GM12891 (cell line): ENCODE results near the gene CD40LG.

Experiments used
- DNase-seq: peaks from one replicate; pipeline ENCODE4 v3.0.0; 2011; ENCODE audit warnings: low spot score; ENCODE audit not compliant: insufficient read length
- FAIRE-seq: peaks from 2 replicates; lab custom pipeline; 2011; peaks lifted over from hg19 to GRCh38; lab: Jason Lieb, UNC
- PAX5 ChIP-seq: IDR thresholded peaks from 2 replicates; pipeline ENCODE4 v1.6.1; 2011; ENCODE audit warnings: low read length, moderate library complexity, mild to moderate bottlenecking; ENCODE audit not compliant: insufficient read depth, severe bottlenecking
- POLR2A ChIP-seq: IDR thresholded peaks from 2 replicates; pipeline ENCODE4 v1.6.1; 2011; ENCODE audit warnings: low read depth, low read length, control low read depth
- POLR2AphosphoS5 ChIP-seq: IDR thresholded peaks from 2 replicates; pipeline ENCODE4 v1.6.1; 2011; ENCODE audit warnings: low read depth, low read length, control low read depth
- POU2F2 ChIP-seq: IDR thresholded peaks from 2 replicates; pipeline ENCODE4 v1.6.1; 2011; ENCODE audit warnings: low read depth, mild to moderate bottlenecking, control low read depth, low read length, moderate library complexity
- SPI1 ChIP-seq: IDR thresholded peaks from 2 replicates; pipeline ENCODE4 v1.6.1; 2011; ENCODE audit warnings: low read depth, low read length, control low read depth
- TAF1 ChIP-seq: IDR thresholded peaks from 2 replicates; pipeline ENCODE4 v1.6.1; 2011; ENCODE audit warnings: low read depth, low read length, control low read depth

CD40LG gene

DNA sequence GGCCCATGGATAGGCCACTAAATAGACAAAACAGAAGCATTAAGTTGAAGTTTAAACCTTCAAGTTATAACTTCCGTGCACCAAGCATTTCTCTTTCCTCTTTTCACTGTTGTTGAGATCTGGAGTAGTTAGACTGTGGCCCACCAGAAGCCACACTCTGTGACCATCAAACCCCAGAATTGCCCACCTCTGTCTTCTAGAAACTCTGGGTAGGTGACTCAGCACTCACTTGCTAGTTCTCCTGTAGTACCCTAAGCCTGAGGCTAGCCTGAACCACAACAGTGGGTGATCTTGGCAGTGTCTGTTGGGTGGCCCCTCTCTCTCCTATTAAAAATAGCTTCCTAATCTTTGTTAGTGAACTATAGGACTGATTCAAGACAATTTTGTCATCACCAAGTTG, 24.6 kb upstream of the CD40LG start:
- TF ChIP-seq PAX5 (no peak), POLR2A (no peak), TAF1 (no peak), SPI1 (no peak), POLR2AphosphoS5 (no peak), POU2F2 (no peak)
- DNase-seq, result no peak
- FAIRE-seq, result no peak

DNA sequence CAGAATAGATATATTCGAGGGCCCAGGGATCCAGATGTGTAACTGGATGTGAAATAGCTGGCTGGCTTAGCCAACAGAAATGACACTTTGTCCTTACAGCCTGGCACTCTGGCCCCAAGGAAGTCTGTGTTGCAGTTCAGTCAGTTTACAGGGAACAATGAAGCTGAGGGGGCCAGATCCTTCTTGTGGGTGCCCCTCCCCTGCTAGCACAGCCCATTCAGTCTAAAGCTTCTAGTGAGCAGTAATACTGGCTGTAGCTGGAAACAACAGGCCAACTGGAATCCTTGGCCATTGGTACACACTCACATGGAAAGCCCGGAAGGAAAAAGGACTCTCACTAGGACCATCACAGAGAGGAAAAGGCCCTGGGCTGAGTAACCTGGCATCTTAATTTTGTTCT, 22.7 kb upstream of the CD40LG start:
- no peak for DNase-seq
- TF ChIP-seq POU2F2 (no peak), POLR2A (no peak), TAF1 (no peak), SPI1 (no peak), POLR2AphosphoS5 (no peak), PAX5 (no peak)
- FAIRE-seq, result peak; percentile 45

DNA sequence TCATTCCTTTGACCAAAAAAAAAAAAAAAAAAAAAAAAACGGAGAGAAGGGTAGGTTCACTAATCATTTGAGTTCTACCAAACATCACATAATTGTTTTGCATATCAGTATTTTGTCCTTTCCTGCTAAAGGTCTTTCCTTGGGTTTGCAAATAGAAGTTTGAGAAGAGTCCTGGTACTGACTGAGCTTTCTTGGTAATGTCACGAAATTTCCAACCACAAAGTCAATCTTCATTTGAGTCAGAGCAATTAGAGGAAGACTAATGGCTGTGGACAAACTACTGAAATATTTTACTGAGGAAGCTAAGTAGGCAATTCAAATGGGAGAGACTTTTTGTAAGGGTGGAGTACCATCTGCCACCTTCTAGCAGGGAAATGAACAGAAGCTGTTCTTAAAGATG, 21.7 kb upstream of the CD40LG start:
- DNase-seq, result no peak
- TF ChIP-seq SPI1 (no peak), POU2F2 (no peak)
- peak; percentile 60 for FAIRE-seq

DNA sequence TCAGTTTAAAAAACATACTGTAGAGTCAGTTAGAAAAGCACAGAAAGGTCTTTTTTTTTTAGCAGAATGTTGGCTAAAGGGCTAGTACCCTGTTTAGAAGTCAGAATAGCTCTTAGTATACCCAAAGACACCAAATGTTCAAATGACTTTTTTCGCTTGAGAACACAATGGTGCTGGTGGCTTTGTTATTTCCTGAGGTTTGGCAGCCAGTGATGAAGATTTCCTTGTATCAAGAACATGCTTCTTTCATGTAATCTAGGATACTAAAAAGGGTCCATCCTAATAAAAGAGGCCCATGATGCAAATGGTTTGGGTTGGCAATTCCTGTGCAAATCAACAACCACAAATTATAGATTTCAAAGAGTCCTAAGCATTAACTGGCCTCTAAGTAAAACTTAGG, 21.1 kb upstream of the CD40LG start:
- TF ChIP-seq POLR2A (no peak), TAF1 (no peak)
- FAIRE-seq, result no peak
- DNase-seq, result no peak

- DNase-seq (no peak), FAIRE-seq (peak; percentile 91)
- TF ChIP-seq POU2F2 (no peak), PAX5 (no peak), TAF1 (no peak), POLR2AphosphoS5 (no peak), SPI1 (no peak), POLR2A (no peak)
Measured at GRCh38 chrX:136627409-136627808, 20.5 kb upstream of the CD40LG start.

DNA sequence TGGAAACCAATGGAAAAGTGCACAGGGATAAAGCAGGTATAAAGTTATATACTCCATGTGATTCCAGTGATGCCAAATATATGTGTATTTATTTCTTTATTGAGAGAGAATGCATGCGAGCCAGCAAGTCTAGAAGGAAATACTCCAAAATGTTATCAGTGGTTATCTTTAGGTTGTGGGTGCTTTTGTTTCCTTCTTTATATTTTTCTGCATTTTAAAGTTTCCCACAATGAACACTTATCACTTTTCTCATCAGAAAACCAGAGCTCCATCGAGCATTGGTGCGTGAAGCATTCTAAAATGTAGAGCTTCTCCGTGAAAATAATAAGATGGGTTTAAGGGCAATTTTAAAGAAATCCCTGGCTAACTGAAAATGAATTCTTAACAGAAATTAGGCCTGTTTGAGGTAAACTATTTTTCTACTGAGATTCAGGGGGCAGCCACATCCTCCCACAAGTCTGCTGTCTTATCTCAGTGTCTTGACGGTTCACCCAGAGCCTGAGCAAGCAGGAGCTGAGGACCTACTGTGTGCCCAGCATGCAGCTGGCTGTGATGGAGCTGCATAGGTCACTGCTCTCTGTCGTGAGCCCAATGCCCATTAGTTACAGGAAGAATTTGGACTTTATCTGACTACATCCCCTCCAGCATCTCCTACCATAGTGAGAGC, 18.7 kb upstream of the CD40LG start:
- peak; percentile 91 for FAIRE-seq
- TF ChIP-seq POLR2AphosphoS5 (no peak), POU2F2 (no peak), TAF1 (no peak), POLR2A (no peak), SPI1 (no peak), PAX5 (no peak)

GRCh38 chrX:136630881-136631280, 17.1 kb upstream of the CD40LG start:
- DNase-seq (no peak), FAIRE-seq (peak; percentile 56)
- no peak for TF ChIP-seq POU2F2
- no peak for TF ChIP-seq PAX5
- TF ChIP-seq POLR2A, result no peak
- TF ChIP-seq TAF1, result no peak
- no peak for TF ChIP-seq POLR2AphosphoS5
- no peak for TF ChIP-seq SPI1

More for the DNA sequence above, 18.7 kb upstream of the CD40LG start:
- DNase-seq, result no peak

DNA sequence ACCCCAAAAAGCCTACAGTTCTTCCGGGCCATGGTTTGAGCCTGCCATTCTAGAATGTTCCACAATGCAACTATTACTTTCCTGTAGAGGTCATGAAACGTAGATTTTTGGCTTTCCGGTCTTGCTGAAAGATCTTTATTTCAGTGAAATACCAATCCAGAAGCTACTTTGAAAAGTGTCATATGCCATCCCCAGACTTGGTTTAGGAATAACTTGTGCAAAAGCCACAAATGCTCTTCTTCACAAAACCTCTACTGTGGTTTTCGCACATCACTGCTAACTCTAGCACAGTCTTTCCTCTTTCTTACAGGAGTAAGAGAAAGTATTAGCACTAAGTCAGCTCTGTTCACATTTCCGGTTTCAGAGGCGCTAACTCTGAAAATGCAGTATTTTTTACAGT, 12.7 kb upstream of the CD40LG start:
- peak; percentile 97 for FAIRE-seq
- TF ChIP-seq TAF1, result no peak
- no peak for TF ChIP-seq PAX5
- TF ChIP-seq POLR2AphosphoS5, result no peak
- no peak for TF ChIP-seq POLR2A
- no peak for TF ChIP-seq SPI1
- TF ChIP-seq POU2F2, result no peak
- no peak for DNase-seq

DNA sequence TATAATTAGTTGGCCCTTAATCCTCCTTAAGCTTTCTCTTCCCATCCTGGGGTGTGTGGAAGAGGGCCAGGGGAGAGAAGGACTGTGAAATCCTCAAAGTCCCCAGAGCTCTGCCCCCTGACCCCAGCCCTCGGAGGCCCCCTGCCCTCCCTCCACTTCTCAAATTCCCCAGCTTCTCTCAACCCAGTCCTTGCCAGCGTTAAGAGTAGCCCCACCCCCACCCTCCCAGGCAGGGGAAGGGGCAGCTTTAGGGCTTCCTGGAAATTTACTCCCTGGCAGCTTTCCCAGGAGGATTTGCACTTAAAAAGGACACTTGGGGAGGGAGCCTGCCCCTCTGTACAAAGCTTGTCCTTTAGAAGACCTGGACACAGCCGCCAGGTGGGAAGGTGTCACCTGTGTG, 11.8 kb upstream of the CD40LG start:
- TF ChIP-seq PAX5, result no peak
- no peak for TF ChIP-seq POLR2A
- no peak for TF ChIP-seq POLR2AphosphoS5
- TF ChIP-seq SPI1, result no peak
- TF ChIP-seq POU2F2, result no peak
- no peak for TF ChIP-seq TAF1
- DNase-seq (no peak), FAIRE-seq (no peak)

DNA sequence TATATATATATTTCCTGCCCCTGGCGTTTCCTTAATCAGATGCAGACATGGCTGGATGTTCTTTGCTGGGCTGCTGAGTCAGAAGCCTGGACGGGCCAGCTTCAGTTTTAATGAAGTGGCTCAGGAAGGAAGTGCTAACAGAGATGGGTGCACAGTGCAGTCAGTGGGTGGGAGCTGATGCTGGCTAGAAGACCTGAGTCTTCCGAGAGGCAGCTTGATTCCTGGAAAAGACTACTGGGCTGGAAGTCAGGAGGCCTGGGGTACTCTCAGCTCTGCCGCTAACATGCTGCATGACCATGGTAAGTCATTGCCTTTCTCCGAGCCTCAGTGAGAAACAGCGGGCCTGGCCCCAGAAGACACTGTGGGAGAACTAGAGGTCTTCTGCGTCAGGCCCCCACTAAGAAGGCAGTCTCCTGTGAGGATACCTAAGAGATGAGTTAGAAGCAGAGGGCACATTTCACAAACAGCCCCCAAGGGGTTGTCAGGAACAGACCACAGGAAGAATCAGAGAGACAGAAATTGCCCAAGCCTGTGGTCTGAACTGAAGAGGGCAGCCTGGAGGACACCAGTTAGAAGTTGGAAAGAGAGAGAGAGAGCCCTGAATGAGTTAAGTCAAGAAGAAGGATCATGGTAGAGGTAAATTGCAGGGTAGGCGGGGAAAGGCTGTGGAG, 8.3 kb upstream of the CD40LG start:
- FAIRE-seq (no peak), DNase-seq (no peak)
- TF ChIP-seq POU2F2, result no peak

GRCh38 chrX:136643243-136643642, 4.7 kb upstream of the CD40LG start:
- FAIRE-seq, result peak; percentile 75
- no peak for DNase-seq
- TF ChIP-seq POLR2AphosphoS5, result no peak
- TF ChIP-seq TAF1, result no peak
- TF ChIP-seq PAX5, result no peak
- TF ChIP-seq POLR2A, result no peak
- no peak for TF ChIP-seq SPI1
- no peak for TF ChIP-seq POU2F2
